ENCODE measurements around the gene FAM120A.
"Not testable (repeated sequence)": the region's sequence is repeated elsewhere in the genome, so short reads cannot be mapped to it uniquely, and the experiment has no call there.

Gene FAM120A

DNA sequence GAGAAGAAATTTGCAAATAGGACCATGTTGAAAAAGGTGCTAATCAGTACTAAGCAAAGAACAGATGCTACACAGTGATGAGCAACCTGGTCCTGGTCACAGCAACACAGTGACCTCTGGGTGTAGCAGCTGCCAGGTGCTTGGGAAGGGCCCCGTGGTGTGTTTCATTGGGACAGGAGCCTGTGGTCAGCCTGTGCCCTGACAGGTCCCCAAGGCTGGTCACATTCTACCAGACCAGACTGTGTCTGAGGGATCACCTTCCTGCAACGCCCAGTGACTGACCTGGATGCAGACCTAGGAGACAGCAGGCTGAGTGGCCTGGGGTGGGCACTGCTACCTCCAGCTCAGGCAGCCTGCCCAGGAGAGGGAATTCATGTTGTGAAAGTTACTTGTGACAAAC is 56.7 kb downstream of the FAM120A start:
- H3K27ac ChIP-seq (ENCODE audit: low read depth, low read length) = no peak overlapping the region
- no peak overlapping the region for H2AFZ ChIP-seq (ENCODE audit: low read length, unreplicated experiment)
- H3K4me3 ChIP-seq (ENCODE audit: low read depth, low read length) = no peak overlapping the region
- peaks cover 19% of the 10 kb centered on the region for H3K4me1 ChIP-seq (ENCODE audit: control insufficient read depth, insufficient read depth, low read length, unreplicated experiment)
- H3K79me2 ChIP-seq (ENCODE audit: control insufficient read depth, insufficient read depth, low read length, unreplicated experiment) = peaks cover 69% of the 10 kb centered on the region
- no peaks in the 10 kb centered on the region for H3K27me3 ChIP-seq (ENCODE audit: insufficient read depth, low read length)
- H3K36me3 ChIP-seq (ENCODE audit: insufficient read depth, low read length) = peaks cover 10% of the 10 kb centered on the region

DNA sequence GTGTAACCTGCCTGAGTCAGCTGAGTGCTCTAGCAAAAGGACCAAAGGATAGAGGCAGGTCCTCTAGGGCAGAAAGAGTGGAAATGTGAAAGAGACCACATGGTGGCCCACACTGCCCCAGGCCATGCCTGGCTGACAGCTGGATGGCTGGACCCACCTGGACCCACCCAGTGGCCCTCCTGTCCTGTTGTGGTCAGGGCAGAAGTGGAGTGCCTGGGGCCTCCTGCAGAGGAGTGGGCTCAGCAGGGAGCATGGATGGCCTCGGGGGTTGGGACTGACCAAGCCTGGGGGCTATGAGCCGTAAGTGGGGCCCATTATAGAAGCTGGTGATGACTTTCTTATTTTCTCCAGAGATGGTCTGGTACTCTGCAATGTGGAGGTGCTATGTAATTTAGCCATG is 57.6 kb downstream of the FAM120A start:
- H3K36me3 ChIP-seq (ENCODE audit: insufficient read depth, low read length) = peaks cover 7% of the 10 kb centered on the region; the same call in 1 of the 2 replicates

GRCh38 chr9:93510041-93510440 is 58.6 kb downstream of the FAM120A start:
- Histone ChIP-seq H3K4me1 (ENCODE audit: control insufficient read depth, insufficient read depth, low read length, unreplicated experiment) (peaks cover 7% of the 10 kb centered on the region), H2AFZ (ENCODE audit: low read length, unreplicated experiment) (no peak overlapping the region), H3K27me3 (ENCODE audit: insufficient read depth, low read length) (no peaks in the 10 kb centered on the region), H3K79me2 (ENCODE audit: control insufficient read depth, insufficient read depth, low read length, unreplicated experiment) (peaks cover 73% of the 10 kb centered on the region), H3K4me3 (ENCODE audit: low read depth, low read length) (no peak overlapping the region), H3K27ac (ENCODE audit: low read depth, low read length) (no peak overlapping the region), H3K36me3 (ENCODE audit: insufficient read depth, low read length) (peaks cover 7% of the 10 kb centered on the region; the same call in 1 of the 2 replicates)

More for the DNA sequence above, 57.6 kb downstream of the FAM120A start:
- no peak overlapping the region for H3K4me3 ChIP-seq (ENCODE audit: low read depth, low read length)
- no peak overlapping the region for H3K27ac ChIP-seq (ENCODE audit: low read depth, low read length)
- H3K4me1 ChIP-seq (ENCODE audit: control insufficient read depth, insufficient read depth, low read length, unreplicated experiment) = peaks cover 13% of the 10 kb centered on the region
- no peak overlapping the region for H2AFZ ChIP-seq (ENCODE audit: low read length, unreplicated experiment)
- H3K79me2 ChIP-seq (ENCODE audit: control insufficient read depth, insufficient read depth, low read length, unreplicated experiment) = peaks cover 73% of the 10 kb centered on the region
- H3K27me3 ChIP-seq (ENCODE audit: insufficient read depth, low read length) = no peaks in the 10 kb centered on the region

- peaks cover 62% of the 10 kb centered on the region for H3K79me2 ChIP-seq (ENCODE audit: control insufficient read depth, insufficient read depth, low read length, unreplicated experiment)
- H2AFZ ChIP-seq (ENCODE audit: low read length, unreplicated experiment); H3K4me3 ChIP-seq (ENCODE audit: low read depth, low read length); H3K36me3 ChIP-seq (ENCODE audit: insufficient read depth, low read length); H3K27ac ChIP-seq (ENCODE audit: low read depth, low read length); H3K4me1 ChIP-seq (ENCODE audit: control insufficient read depth, insufficient read depth, low read length, unreplicated experiment); H3K27me3 ChIP-seq (ENCODE audit: insufficient read depth, low read length): not testable (repeated sequence)
Observed at GRCh38 chr9:93511228-93511627, 59.7 kb downstream of the FAM120A start.

- H3K27me3 ChIP-seq (ENCODE audit: insufficient read depth, low read length); H3K4me3 ChIP-seq (ENCODE audit: low read depth, low read length); H3K27ac ChIP-seq (ENCODE audit: low read depth, low read length); H3K4me1 ChIP-seq (ENCODE audit: control insufficient read depth, insufficient read depth, low read length, unreplicated experiment); H3K36me3 ChIP-seq (ENCODE audit: insufficient read depth, low read length); H2AFZ ChIP-seq (ENCODE audit: low read length, unreplicated experiment): not testable (repeated sequence)
- H3K79me2 ChIP-seq (ENCODE audit: control insufficient read depth, insufficient read depth, low read length, unreplicated experiment) = peaks cover 53% of the 10 kb centered on the region
Observed at GRCh38 chr9:93512170-93512812, 60.8 kb downstream of the FAM120A start.

- Histone ChIP-seq H3K27me3 (ENCODE audit: insufficient read depth, low read length) (no peaks in the 10 kb centered on the region), H3K4me1 (ENCODE audit: control insufficient read depth, insufficient read depth, low read length, unreplicated experiment) (no peaks in the 10 kb centered on the region), H2AFZ (ENCODE audit: low read length, unreplicated experiment) (no peak overlapping the region), H3K79me2 (ENCODE audit: control insufficient read depth, insufficient read depth, low read length, unreplicated experiment) (peaks cover 50% of the 10 kb centered on the region), H3K36me3 (ENCODE audit: insufficient read depth, low read length) (peaks cover 3% of the 10 kb centered on the region; the same call in 1 of the 2 replicates), H3K27ac (ENCODE audit: low read depth, low read length) (no peak overlapping the region), H3K4me3 (ENCODE audit: low read depth, low read length) (no peak overlapping the region)
Observed at GRCh38 chr9:93513606-93514005, 62.1 kb downstream of the FAM120A start.

DNA sequence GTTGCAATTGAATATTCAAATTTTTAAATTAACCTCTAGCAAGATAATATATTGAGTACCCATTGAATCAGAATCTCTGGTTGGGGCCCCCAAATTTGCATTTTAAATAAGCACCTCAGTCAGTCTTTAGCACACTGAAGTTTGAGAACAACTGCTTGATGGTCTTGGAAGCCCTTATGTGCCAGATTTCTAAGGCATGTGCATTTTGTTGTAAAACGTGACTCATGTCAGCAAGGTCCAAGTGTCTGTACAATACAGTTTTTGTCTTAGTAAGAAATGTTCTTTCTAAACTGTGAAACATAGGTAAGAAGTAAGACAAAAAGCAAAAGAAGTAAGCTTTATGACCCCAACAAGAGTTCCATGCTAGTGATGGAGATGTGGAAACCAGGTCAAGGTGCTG is 65.8 kb downstream of the FAM120A start:
- Histone ChIP-seq H2AFZ (ENCODE audit: low read length, unreplicated experiment) (no peak overlapping the region), H3K27me3 (ENCODE audit: insufficient read depth, low read length) (no peaks in the 10 kb centered on the region), H3K36me3 (ENCODE audit: insufficient read depth, low read length) (peaks cover 3% of the 10 kb centered on the region; the same call in 1 of the 2 replicates), H3K4me1 (ENCODE audit: control insufficient read depth, insufficient read depth, low read length, unreplicated experiment) (no peaks in the 10 kb centered on the region), H3K79me2 (ENCODE audit: control insufficient read depth, insufficient read depth, low read length, unreplicated experiment) (peaks cover 36% of the 10 kb centered on the region), H3K4me3 (ENCODE audit: low read depth, low read length) (no peak overlapping the region), H3K27ac (ENCODE audit: low read depth, low read length) (no peak overlapping the region)

DNA sequence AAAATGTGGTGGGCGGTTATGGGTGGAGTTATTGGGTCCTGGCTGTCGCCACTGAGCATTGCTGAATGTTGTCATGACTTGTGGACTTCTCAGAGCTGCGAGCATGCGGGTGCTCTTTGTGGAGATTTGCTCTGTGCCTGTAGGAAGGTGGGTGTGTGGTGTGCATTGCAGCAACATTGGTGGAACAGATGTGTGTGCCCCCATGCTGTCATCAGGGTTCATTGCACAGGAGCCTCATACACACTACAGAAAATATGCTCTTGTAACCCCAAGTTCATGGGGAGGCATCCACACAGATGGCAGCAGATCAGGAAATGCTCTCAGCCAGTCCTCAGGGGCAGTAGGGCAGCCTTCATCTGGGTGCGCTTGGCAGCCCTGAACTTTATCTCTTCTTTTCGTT is 69.0 kb downstream of the FAM120A start:
- Histone ChIP-seq H3K4me3 (ENCODE audit: low read depth, low read length) (no peak overlapping the region), H3K27ac (ENCODE audit: low read depth, low read length) (no peak overlapping the region), H3K27me3 (ENCODE audit: insufficient read depth, low read length) (no peaks in the 10 kb centered on the region), H2AFZ (ENCODE audit: low read length, unreplicated experiment) (no peak overlapping the region), H3K36me3 (ENCODE audit: insufficient read depth, low read length) (peaks cover 10% of the 10 kb centered on the region; the same call in 1 of the 2 replicates), H3K79me2 (ENCODE audit: control insufficient read depth, insufficient read depth, low read length, unreplicated experiment) (peaks cover 42% of the 10 kb centered on the region), H3K4me1 (ENCODE audit: control insufficient read depth, insufficient read depth, low read length, unreplicated experiment) (no peaks in the 10 kb centered on the region)

- H3K27me3 ChIP-seq (ENCODE audit: insufficient read depth, low read length) = no peaks in the 10 kb centered on the region
- H3K79me2 ChIP-seq (ENCODE audit: control insufficient read depth, insufficient read depth, low read length, unreplicated experiment) = peaks cover 41% of the 10 kb centered on the region
- H3K4me1 ChIP-seq (ENCODE audit: control insufficient read depth, insufficient read depth, low read length, unreplicated experiment) = no peaks in the 10 kb centered on the region
- H3K4me3 ChIP-seq (ENCODE audit: low read depth, low read length) = no peak overlapping the region
- H3K36me3 ChIP-seq (ENCODE audit: insufficient read depth, low read length) = peaks cover 12% of the 10 kb centered on the region; the same call in 1 of the 2 replicates
- H2AFZ ChIP-seq (ENCODE audit: low read length, unreplicated experiment) = no peak overlapping the region
- no peak overlapping the region for H3K27ac ChIP-seq (ENCODE audit: low read depth, low read length)
Observed at GRCh38 chr9:93522736-93523135, 71.3 kb downstream of the FAM120A start.

DNA sequence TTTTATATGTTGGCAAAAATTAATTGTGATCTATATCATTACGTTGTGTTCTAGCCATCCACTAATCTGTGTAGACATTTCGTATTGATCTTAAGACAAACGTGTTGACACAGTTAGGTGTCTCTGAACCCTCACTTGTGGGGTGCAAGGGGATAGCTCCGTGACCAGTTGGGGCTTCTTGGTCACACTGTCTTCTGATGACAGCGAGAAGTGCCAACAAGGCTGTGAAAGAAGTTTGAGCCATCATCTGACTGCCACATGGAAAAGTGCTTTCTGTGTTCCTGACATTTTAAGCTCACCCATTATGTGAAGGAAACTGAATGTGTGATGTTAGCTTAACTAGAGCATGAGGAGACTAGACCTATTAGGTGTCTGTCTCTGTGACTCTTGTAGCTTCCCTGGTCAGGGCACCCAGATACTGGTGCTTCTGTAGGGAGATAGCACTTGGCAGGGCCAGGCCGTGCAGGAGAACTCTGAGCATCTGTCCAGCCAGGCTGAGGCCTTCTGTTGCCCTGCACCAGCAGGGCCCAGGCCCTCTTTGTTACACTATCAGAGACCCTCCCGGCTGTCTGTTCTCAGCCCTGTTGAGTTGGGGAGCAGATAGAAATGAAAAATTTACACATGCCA is 72.1 kb downstream of the FAM120A start:
- H3K4me3 ChIP-seq (ENCODE audit: low read depth, low read length) = no peak overlapping the region
- no peak overlapping the region for H3K27ac ChIP-seq (ENCODE audit: low read depth, low read length)
- H2AFZ ChIP-seq (ENCODE audit: low read length, unreplicated experiment) = no peak overlapping the region
- peaks cover 15% of the 10 kb centered on the region; the same call in 1 of the 2 replicates for H3K36me3 ChIP-seq (ENCODE audit: insufficient read depth, low read length)
- H3K4me1 ChIP-seq (ENCODE audit: control insufficient read depth, insufficient read depth, low read length, unreplicated experiment) = no peaks in the 10 kb centered on the region
- peaks cover 36% of the 10 kb centered on the region for H3K79me2 ChIP-seq (ENCODE audit: control insufficient read depth, insufficient read depth, low read length, unreplicated experiment)
- H3K27me3 ChIP-seq (ENCODE audit: insufficient read depth, low read length) = no peaks in the 10 kb centered on the region

- Histone ChIP-seq H3K27me3 (ENCODE audit: insufficient read depth, low read length) (no peaks in the 10 kb centered on the region), H2AFZ (ENCODE audit: low read length, unreplicated experiment) (no peak overlapping the region), H3K4me3 (ENCODE audit: low read depth, low read length) (no peak overlapping the region), H3K79me2 (ENCODE audit: control insufficient read depth, insufficient read depth, low read length, unreplicated experiment) (peaks cover 26% of the 10 kb centered on the region), H3K36me3 (ENCODE audit: insufficient read depth, low read length) (peaks cover 32% of the 10 kb centered on the region), H3K27ac (ENCODE audit: low read depth, low read length) (no peak overlapping the region), H3K4me1 (ENCODE audit: control insufficient read depth, insufficient read depth, low read length, unreplicated experiment) (no peaks in the 10 kb centered on the region)
Observed at GRCh38 chr9:93525476-93525875, 74.0 kb downstream of the FAM120A start.

Data from ACC112 (cell line).